WTC11 (cell line): ENCODE data around the gene SCUBE3.

Source experiments
- CREM ChIP-seq: sonication (generic); formaldehyde crosslinking; IDR thresholded peaks from 2 replicates; pipeline ENCODE4 v1.8.1; 2022; ENCODE audit warnings: mild to moderate bottlenecking, missing genetic modification reagents, moderate library complexity
- TF ChIP-seq, protein P1 (sequence below): fragments of 200-600 bp; IDR thresholded peaks from 2 replicates; pipeline ENCODE4 v1.8.0; 2022; ENCODE audit warnings: antibody characterized with exemption
- TF ChIP-seq, protein P2 (sequence below): sonication (generic); formaldehyde crosslinking; IDR thresholded peaks from 2 replicates; pipeline ENCODE4 v1.8.1; 2022; ENCODE audit warnings: low read depth, missing genetic modification reagents, borderline replicate concordance

- TF ChIP-seq, protein P1, sequence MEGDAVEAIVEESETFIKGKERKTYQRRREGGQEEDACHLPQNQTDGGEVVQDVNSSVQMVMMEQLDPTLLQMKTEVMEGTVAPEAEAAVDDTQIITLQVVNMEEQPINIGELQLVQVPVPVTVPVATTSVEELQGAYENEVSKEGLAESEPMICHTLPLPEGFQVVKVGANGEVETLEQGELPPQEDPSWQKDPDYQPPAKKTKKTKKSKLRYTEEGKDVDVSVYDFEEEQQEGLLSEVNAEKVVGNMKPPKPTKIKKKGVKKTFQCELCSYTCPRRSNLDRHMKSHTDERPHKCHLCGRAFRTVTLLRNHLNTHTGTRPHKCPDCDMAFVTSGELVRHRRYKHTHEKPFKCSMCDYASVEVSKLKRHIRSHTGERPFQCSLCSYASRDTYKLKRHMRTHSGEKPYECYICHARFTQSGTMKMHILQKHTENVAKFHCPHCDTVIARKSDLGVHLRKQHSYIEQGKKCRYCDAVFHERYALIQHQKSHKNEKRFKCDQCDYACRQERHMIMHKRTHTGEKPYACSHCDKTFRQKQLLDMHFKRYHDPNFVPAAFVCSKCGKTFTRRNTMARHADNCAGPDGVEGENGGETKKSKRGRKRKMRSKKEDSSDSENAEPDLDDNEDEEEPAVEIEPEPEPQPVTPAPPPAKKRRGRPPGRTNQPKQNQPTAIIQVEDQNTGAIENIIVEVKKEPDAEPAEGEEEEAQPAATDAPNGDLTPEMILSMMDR: no peak
- TF ChIP-seq CREM (CRISPR knock-in tag): no peak
- TF ChIP-seq, protein P2, sequence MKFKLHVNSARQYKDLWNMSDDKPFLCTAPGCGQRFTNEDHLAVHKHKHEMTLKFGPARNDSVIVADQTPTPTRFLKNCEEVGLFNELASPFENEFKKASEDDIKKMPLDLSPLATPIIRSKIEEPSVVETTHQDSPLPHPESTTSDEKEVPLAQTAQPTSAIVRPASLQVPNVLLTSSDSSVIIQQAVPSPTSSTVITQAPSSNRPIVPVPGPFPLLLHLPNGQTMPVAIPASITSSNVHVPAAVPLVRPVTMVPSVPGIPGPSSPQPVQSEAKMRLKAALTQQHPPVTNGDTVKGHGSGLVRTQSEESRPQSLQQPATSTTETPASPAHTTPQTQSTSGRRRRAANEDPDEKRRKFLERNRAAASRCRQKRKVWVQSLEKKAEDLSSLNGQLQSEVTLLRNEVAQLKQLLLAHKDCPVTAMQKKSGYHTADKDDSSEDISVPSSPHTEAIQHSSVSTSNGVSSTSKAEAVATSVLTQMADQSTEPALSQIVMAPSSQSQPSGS (CRISPR knock-in tag): no peak
These were observed 46.3 kb downstream of the SCUBE3 start for GRCh38 chr6:35259948-35260590.
